Measurements from ENCODE around the gene GPR12. TPM values are rescaled to one million over a fixed set of nuclear protein-coding genes. Genes with fewer than 3 reads are reported as not detected.

Gene GPR12
- total RNA-seq, 2 experiments from 2014 or later: not detected

DNA sequence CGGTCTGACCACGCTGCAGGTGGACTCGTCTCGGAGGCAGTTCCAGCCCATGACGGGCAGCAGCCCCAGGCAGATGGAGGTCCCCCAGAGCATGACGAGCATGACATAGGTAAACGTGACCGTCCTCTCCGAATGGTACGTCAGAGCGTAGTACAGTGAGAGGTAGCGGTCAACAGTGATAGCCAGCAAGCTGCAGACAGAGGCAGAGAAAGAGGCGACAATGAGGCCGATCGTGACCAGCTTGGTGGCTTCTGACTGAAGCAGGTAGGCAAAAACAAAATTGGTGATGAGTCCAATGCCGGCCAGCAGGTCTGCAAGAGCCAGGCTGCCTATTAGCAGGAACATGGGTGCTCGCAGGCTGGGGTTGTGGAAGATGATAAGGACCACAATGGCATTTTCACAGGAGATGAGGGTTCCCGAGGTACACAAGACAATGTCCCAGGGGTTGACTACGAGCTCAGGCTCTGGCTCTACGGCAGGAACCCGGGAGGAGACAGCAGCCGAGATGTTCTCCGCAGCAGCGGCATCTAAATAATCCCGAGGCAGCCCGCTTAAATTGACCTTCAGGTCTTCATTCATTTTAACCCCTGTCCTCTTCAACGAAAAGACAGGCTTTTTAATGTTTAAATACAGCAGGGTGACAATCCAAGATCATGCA is 1.2 kb downstream of the GPR12 start:
- Mint-ChIP-seq H3K27me3 (peaks cover 55% of the 10 kb centered on the region), H3K27ac (no peak overlapping the region), H3K4me3 (peak overlapping the region; percentile 62), H3K9me3 (no peaks in the 10 kb centered on the region), H3K4me1 (ENCODE audit: low read depth) (peaks cover 7% of the 10 kb centered on the region), H3K36me3 (ENCODE audit: low read depth) (no peaks in the 10 kb centered on the region)
- ChIA-PET CTCF (no interaction called here), POLR2A (no interaction called here)
- intact Hi-C loops (cut with micrococcal nuclease): no loop called here
- DNase-seq (no peak), ATAC-seq (no peak)
- TF ChIP-seq, protein P1, sequence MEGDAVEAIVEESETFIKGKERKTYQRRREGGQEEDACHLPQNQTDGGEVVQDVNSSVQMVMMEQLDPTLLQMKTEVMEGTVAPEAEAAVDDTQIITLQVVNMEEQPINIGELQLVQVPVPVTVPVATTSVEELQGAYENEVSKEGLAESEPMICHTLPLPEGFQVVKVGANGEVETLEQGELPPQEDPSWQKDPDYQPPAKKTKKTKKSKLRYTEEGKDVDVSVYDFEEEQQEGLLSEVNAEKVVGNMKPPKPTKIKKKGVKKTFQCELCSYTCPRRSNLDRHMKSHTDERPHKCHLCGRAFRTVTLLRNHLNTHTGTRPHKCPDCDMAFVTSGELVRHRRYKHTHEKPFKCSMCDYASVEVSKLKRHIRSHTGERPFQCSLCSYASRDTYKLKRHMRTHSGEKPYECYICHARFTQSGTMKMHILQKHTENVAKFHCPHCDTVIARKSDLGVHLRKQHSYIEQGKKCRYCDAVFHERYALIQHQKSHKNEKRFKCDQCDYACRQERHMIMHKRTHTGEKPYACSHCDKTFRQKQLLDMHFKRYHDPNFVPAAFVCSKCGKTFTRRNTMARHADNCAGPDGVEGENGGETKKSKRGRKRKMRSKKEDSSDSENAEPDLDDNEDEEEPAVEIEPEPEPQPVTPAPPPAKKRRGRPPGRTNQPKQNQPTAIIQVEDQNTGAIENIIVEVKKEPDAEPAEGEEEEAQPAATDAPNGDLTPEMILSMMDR (IDR thresholded peaks at IDR 0.05): no peak

DNA sequence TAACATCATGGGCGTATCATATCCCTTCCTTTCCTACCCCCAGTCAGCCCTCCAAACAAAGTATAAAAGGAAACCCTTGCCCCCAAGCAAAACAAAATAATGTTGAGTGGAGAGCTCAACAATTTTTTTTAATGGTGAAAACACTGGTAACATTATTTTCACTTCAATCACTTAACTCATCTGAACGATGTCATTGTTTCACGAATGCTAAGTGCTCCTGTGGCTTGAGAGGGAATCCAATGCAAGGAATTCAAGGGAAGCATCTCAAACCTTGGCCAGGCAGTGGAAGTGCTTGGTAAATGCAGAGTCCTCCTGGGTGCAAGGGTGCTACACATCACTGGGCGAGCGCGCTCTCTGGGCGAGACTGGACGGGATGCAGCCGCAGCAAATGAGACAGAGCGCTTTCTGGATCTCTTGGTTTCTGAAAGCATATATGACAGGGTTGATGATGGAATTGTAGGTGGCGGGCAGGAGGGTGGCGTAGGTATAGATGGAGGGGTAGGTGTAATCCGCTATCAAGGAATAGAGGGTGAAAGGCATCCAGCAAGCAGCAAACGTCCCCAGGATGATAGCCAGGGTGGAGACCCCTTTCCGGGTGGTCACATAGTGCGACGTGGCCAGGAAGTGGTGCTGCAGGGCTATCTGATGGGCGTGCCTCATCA is 2.0 kb downstream of the GPR12 start:
- CTCF ChIA-PET: interaction anchor here (1.1 kb wide), 1 partner anchor 60 kb away, joined by 4 read pairs; no protein-coding TSS in a partner anchor
- H3K27me3 Mint-ChIP-seq: peaks cover 49% of the 10 kb centered on the region
- no peak for DNase-seq
- no peaks in the 10 kb centered on the region for H3K36me3 Mint-ChIP-seq (ENCODE audit: low read depth)
- peak overlapping the region; percentile 62 for H3K4me3 Mint-ChIP-seq
- no peak for ATAC-seq
- H3K9me3 Mint-ChIP-seq: no peaks in the 10 kb centered on the region
- peaks cover 7% of the 10 kb centered on the region for H3K4me1 Mint-ChIP-seq (ENCODE audit: low read depth)
- TF ChIP-seq, protein P1 (IDR thresholded peaks at IDR 0.05): no peak
- no peak overlapping the region for H3K27ac Mint-ChIP-seq
- POLR2A ChIA-PET: no interaction called here
- intact Hi-C loops (cut with micrococcal nuclease): no loop called here

DNA sequence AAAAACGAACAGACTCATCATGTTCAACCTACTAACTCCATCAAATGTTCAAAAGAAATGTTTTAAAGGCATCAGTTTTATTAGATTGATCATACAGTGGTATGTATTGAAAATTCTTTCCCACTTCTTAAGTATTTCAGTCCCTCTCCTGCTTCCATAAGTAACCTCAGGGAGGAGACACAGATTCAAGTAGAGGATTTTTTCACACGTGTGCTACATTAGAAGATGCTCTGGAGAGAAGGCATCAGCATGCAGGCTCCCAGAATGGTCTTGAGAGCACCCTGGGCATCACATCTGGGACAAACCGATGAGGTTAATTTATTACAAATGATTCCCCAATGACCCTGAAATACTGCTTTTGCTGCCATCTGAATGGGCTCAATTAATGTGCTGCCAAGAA is 3.6 kb downstream of the GPR12 start:
- Mint-ChIP-seq H3K4me1 (ENCODE audit: low read depth) (peaks cover 7% of the 10 kb centered on the region), H3K4me3 (no peak overlapping the region), H3K36me3 (ENCODE audit: low read depth) (no peaks in the 10 kb centered on the region), H3K9me3 (no peaks in the 10 kb centered on the region), H3K27ac (no peak overlapping the region), H3K27me3 (peaks cover 37% of the 10 kb centered on the region)
- TF ChIP-seq, protein P1 (IDR thresholded peaks at IDR 0.05): no peak
- DNase-seq: no peak
- CTCF ChIA-PET: no interaction called here
- POLR2A ChIA-PET: no interaction called here
- no peak for ATAC-seq
- intact Hi-C loops (cut with micrococcal nuclease): no loop called here

DNA sequence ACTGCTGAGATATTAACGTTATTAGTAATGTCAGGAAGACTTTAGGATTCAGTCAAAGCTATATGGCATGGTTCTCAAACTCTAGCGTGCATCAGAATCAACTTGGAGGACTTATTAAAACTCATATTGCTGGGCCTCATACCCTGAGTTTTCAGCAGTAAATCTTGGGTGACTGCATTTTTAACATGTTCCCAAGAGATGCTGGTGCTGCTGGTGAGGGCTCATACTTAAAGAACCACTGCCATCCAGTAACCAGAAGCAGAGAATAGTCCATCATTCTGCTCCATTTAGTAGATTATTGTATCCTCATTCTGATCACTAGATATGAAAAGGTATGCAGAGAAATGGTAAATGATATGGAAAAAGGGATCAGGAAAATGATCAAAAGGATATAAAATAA is 7.9 kb downstream of the GPR12 start:
- CTCF ChIA-PET: no interaction called here

DNA sequence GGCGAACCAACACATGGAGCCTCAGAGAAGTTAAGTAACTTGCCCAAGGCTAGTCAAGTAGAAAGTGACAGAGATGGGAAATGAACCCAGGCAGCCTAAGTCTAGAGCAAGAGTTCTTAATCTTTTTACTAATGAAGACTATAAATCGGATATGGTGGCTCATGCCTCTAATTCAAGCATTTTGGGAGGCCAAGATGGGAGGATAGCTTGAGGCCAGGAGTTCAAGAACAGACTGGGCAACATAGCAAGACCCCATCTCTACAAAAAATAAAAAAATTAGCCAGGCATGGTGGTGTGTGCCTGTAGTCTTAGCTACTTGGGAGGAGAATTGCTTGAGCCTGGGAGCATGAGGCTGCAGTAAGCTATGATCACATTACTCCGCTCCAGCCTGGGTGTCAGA is 10.7 kb downstream of the GPR12 start:
- H3K27ac Mint-ChIP-seq: no peak overlapping the region
- intact Hi-C loops (cut with micrococcal nuclease): no loop called here
- no peak overlapping the region for H3K4me3 Mint-ChIP-seq
- ChIA-PET POLR2A (no interaction called here), CTCF (no interaction called here)
- ATAC-seq (no peak), DNase-seq (no peak)
- TF ChIP-seq, protein P1 (IDR thresholded peaks at IDR 0.05): no peak
- H3K36me3 Mint-ChIP-seq (ENCODE audit: low read depth): no peaks in the 10 kb centered on the region
- H3K4me1 Mint-ChIP-seq (ENCODE audit: low read depth): peaks cover 6% of the 10 kb centered on the region
- no peaks in the 10 kb centered on the region for H3K9me3 Mint-ChIP-seq
- peaks cover 15% of the 10 kb centered on the region for H3K27me3 Mint-ChIP-seq

More for the DNA sequence above, 7.9 kb downstream of the GPR12 start:
- TF ChIP-seq, protein P1 (IDR thresholded peaks at IDR 0.05): no peak
- H3K27ac Mint-ChIP-seq: no peak overlapping the region
- no peak overlapping the region for H3K4me3 Mint-ChIP-seq
- no peaks in the 10 kb centered on the region for H3K9me3 Mint-ChIP-seq
- DNase-seq (no peak), ATAC-seq (no peak)
- intact Hi-C loops (cut with micrococcal nuclease): no loop called here
- H3K36me3 Mint-ChIP-seq (ENCODE audit: low read depth): no peaks in the 10 kb centered on the region
- peaks cover 8% of the 10 kb centered on the region for H3K27me3 Mint-ChIP-seq
- H3K4me1 Mint-ChIP-seq (ENCODE audit: low read depth): peaks cover 6% of the 10 kb centered on the region
- POLR2A ChIA-PET: no interaction called here
